Measurements from ENCODE around the gene POLR1H. TPM values are rescaled to one million over a fixed set of nuclear protein-coding genes. Genes with fewer than 3 reads are reported as not detected.
A peak's percentile ranks its signal among the peaks of the same experiment; 100 is the strongest.

The POLR1H gene
- total RNA-seq, 1 experiment from 2014 or later = 57.7 TPM

GRCh38 chr6:30093951-30094661 lies 33.0 kb downstream of the POLR1H start:
- DNase-seq (ENCODE audit: low read depth) = no peak

GRCh38 chr6:30096829-30097228 lies 35.8 kb downstream of the POLR1H start:
- DNase-seq (ENCODE audit: low read depth) = no peak

- no peak for DNase-seq (ENCODE audit: low read depth)
These were observed 37.1 kb downstream of the POLR1H start for GRCh38 chr6:30097902-30098768.

GRCh38 chr6:30100154-30100553 lies 39.1 kb downstream of the POLR1H start:
- no peak for DNase-seq (ENCODE audit: low read depth)

- peak; percentile 67 for DNase-seq (ENCODE audit: low read depth)
These were observed 39.7 kb downstream of the POLR1H start for GRCh38 chr6:30100585-30101443.

GRCh38 chr6:30101444-30102413 lies 40.7 kb downstream of the POLR1H start:
- DNase-seq (ENCODE audit: low read depth) = peak; percentile 95

GRCh38 chr6:30102414-30102969 lies 41.4 kb downstream of the POLR1H start:
- DNase-seq (ENCODE audit: low read depth) = peak; percentile 39

GRCh38 chr6:30102970-30103871 lies 42.2 kb downstream of the POLR1H start:
- peak; percentile 91 for DNase-seq (ENCODE audit: low read depth)

GRCh38 chr6:30103872-30104179 lies 42.8 kb downstream of the POLR1H start:
- no peak for DNase-seq (ENCODE audit: low read depth)

- no peak for DNase-seq (ENCODE audit: low read depth)
These were observed 43.6 kb downstream of the POLR1H start for GRCh38 chr6:30104661-30105060.

- no peak for DNase-seq (ENCODE audit: low read depth)
These were observed 50.3 kb downstream of the POLR1H start for GRCh38 chr6:30111266-30111856.

GRCh38 chr6:30112402-30112994 lies 51.4 kb downstream of the POLR1H start:
- DNase-seq (ENCODE audit: low read depth) = no peak

- no peak for DNase-seq (ENCODE audit: low read depth)
These were observed 52.1 kb downstream of the POLR1H start, which contains the start of gene TRIM31 for GRCh38 chr6:30113003-30113759. TSS of gene TRIM31 (minus strand) at chr6:30113090. CDS start at chr6:30112805, 285 bp downstream.

- DNase-seq (ENCODE audit: low read depth) = no peak
These were observed 52.8 kb downstream of the POLR1H start for GRCh38 chr6:30113841-30114240.
